Suppressor macrophage treated with lipopolysaccharide for 4 hours (primary cell): ENCODE results near the gene MYO5C.

Experiments
- DNase-seq: peaks from one replicate; pipeline ENCODE4 v3.0.0-alpha.2; 2020

The MYO5C gene

GRCh38 chr15:52276256-52276770 lies 19.3 kb downstream of the MYO5C start:
- DNase-seq, result no peak

DNA sequence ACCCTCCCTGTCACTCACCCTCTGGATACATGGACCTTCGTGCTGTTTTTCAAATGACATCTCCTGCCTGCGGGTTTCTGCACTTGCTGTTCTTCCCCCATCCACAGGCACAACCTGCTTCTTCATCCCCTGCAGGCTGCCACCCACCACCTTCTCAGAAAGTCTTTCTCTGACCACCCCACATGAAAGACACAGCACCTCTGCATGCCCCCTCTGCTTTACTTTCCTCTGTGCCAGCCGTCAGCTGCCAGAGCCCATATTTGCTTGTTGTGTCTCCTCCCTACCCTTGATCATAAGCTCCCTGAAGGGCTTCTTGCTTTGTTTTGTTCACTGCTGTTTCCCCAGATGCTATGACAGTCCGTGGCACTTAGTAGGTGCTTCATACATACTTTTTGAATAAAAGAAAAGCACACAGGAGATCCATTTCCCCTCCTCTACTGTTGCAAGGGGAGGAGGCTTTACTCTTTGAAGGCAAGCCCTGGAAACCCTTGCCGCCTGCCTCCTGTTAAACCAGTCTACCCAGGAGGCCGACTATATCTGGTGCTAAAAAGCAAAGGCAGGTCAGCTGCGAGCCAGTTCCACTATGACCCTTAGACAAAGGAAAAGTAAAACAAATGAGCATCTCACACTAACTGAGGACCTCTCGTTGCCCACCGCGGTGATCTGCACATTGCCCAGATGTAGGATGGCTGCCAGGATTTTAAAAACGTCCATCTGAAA lies 31.9 kb downstream of the MYO5C start:
- no peak for DNase-seq

- DNase-seq, result no peak
These were observed 33.2 kb downstream of the MYO5C start for GRCh38 chr15:52262364-52262763.

GRCh38 chr15:52261498-52262242 lies 33.9 kb downstream of the MYO5C start:
- peak; percentile 83 for DNase-seq

DNA sequence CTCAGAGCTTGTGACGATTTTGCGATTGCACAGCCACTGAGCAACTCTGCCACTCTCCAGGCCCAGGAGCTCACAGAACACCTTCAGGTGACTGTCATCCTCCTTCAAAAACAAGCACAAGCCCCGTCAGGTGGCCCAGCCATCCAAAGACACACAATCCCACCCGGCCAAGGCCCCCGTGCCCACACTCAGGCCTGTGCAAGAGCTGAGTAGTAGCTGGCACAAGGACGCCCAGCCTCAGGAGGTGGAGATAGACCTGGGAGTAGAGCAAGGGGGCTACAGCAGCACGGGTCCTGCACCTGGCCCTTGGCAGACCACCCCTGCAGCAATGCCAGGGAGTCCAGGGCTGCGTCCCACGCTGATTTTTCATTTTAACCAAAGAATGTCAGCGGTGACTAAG lies 34.6 kb downstream of the MYO5C start:
- no peak for DNase-seq

DNA sequence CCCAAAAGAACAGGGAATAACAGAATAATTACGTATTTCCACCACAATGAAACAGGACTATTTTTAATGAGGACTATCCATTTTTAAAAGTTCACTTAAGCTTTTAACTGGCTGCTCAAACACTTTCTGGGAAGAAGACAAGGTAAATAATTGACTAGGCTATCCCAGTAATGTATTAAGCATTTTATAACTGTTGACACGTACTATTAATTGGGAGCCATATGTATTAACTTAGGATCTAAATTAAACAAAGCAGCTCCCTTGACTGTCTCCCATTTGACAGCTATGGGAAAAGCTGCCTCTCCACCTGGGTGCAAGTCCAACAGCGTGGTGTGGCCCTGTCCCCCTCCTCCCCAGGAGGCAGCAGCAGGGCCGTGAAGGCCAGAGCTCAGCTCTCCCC lies 36.1 kb downstream of the MYO5C start:
- DNase-seq, result no peak

- DNase-seq, result no peak
These were observed 37.1 kb downstream of the MYO5C start for GRCh38 chr15:52258461-52258860.

DNA sequence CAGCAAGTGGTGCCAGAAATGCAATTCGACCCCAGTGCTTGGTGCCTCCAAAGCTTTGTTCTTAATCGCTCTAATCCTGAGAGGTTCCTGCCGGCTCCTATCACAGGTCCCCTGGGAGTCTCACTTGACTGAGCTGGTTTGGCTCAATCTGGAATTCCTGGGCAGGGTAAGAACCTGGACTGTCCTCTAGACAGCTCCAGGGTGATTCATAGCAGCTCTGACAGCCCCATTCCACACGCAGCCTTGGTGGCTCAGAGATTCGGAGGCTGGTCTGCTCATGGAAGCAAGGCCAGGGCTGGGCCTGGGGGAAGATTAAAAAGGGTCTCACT lies 37.9 kb downstream of the MYO5C start:
- DNase-seq, result no peak

DNA sequence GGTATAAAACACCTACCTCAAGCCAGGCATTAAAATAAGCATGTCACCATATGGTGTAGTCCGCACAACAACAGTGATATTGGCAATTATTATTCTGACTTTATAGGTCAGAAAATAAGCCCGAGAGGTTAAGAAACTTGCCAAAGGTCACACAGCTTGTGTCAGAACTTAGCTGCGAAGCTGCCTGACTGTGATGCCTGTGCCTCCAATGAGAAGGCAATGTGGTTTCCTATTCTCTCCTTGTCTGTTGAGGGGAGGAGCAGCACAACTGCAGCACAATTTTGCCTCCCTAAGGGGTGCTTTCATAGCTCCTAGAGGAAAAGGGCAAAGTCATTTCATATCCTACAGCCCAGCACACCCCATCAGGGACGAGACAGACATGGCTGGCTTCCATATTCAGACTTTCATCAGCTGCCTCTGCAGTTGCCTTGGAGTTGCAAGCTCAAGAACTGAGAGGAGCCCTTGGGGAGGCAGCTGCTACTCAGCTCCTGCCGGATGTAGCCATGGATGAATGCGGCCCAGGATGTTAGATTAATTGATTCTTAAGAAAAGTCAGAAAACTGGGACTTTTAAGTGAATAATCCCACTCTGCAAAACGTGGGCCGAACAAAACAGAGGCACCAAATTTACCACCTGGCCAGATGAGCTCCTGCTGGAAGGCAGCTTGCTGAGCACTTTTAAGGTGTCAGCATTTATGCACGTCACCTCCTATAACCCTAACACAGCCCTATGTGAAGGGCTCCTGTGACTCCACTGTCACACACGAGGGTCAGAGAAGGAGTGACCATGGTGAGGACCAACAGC lies 38.5 kb downstream of the MYO5C start:
- DNase-seq, result no peak

- DNase-seq, result peak; percentile 79
These were observed 39.2 kb downstream of the MYO5C start for GRCh38 chr15:52256366-52256765.

GRCh38 chr15:52255935-52256334 lies 39.7 kb downstream of the MYO5C start:
- no peak for DNase-seq

GRCh38 chr15:52255008-52255407 lies 40.6 kb downstream of the MYO5C start:
- peak; percentile 53 for DNase-seq

DNA sequence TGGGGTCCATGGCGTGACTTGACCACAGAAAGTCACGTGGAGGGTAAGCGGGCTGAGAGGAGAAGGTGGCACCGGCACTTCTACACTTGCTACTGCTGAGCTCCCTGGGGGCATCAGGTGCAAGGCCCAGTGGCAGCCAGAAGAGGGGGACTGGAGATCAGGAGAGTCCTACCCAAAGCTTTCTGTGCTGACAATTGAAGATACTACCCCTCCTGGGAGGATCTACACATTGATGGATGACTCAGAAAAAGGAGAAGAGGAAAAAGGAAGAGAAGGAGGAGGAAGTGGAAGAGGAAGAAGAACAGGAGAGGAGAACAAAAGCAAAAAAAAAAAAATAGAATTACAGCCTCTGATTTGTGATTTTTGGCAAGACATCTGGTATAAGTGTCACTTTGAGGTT lies 41.2 kb downstream of the MYO5C start:
- no peak for DNase-seq

DNA sequence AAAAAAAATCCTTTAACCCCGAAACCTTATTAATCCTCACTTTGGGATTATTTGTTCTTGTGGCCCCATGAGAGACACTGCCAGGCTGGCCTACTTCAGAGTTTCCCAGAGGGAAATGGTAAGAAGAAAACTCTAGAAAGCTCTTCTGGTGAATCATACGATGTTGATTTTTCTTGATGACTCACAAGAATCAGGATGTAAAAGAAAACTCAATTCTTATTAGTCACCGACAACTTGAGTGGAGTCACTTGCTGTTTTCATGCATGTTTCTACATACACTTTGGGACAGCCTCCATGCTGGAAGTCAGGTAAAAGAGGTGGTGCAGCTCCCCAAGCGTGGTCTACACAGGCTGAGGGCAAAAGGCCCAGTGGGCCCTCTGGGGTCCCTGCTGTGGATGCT lies 42.8 kb downstream of the MYO5C start:
- peak; percentile 89 for DNase-seq

GRCh38 chr15:52251144-52251860 lies 44.3 kb downstream of the MYO5C start:
- DNase-seq, result no peak

DNA sequence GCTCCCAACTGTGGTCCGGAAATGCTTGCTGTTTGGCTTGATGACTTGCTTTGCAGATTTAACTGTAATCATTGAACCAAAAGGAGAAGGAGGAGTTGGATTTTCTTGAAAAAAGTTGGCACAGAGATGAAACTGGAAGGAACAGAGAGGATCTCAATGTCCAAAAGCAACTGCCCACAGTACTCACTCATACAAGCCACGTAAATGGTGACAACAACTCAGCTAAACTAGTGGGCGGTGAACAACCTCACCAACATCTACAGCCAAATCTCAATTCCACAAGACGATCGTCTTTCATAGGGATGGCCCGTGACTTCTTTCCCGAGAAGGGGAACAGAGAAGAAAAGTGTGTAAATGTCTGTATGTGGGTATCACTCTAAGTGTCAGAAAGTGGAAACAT lies 48.1 kb downstream of the MYO5C start:
- DNase-seq, result peak; percentile 56

DNA sequence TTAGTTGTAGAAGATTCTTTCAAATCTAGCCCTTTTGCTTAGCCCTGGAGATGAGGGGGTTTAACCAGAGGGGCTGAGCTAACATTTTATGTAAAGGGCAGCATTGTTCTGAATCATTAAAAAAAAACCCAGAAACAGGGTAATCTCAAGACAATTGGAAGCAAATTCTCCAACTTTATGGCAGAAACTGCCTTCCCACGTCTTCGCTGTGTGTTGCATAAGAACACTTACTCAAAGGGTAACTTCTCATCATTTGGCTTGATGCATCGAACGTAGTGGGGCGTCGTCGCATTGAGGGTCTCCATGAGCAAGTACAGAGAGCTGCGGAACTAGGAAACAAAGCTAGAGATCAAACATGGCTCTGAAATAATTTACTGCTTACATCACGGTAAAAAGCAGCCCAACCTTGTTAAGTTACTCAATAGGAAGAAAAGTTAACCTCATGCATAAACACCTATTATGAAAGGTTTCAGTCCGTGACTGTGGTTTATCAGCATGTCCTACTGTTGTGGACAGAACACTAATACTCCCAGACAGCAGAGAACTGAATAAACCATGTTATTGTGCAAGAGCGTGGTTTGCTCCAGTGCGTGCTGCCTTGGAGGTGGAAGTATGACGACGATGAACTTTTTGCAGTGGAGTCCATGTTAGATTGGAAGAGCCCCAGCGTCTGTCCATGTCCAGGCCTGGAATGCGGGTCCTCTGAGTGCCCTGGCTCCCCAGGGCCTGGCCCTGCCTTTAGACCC lies 48.7 kb downstream of the MYO5C start:
- DNase-seq, result peak; percentile 77

DNA sequence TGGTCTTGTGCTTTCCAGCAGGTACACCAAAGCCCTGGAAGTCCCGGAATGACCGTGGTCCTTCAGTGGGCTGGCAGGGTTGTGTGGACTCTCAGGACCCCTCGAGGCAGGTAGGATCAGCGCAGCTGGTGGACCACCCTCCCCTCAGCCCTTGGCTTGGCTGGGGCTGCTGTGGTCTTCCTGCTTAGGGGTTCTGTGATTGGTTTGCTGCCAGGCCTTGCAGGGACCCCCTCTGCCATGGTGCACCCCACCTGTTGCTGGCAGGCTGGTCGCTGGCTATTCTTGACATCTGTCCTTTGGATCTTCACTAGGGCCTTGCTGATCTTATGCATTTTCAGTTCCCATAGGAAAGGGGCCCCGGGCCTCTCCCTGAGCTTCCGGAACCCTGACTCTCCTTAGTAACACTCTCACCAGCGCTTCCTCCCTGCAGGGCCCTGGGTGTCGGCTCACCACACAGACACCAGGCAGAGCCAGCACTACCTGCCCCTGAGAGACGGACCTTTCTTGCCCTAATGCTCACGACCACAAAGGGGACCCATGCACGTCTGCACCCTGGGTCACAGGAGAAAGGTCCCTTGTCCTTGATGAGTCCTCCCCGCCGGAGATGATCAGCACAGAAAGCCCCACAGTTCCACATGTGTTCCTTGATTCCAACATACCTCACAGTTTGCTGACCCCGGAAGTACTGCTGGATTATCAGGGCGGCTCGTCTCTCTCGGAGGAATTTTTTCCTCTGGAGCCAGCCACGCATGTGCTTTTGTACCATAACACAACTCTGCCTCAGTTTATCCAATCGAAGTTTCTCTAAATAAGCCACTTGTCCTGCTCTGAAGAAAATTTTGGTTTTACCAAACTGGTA lies 51.7 kb downstream of the MYO5C start:
- DNase-seq, result peak; percentile 37

DNA sequence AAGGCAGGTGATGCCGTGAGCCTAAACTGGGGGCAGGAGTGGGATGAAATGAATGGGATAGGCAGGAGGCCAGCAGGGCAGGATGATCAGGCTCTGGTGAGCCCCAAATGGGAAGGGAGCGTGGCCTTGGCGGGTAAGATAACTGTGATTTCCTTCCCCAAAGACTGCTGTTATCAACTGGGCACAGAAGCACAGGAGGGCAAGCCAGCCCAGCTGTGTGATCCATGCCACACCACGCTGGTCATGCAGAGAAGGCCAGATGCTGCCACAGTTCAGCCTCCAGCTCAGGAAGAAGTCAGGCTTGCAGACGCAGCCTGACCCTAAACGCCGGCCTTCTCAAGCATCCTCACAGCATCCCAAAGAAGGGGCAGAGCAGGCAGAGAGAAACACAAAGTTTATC lies 52.3 kb downstream of the MYO5C start:
- DNase-seq, result no peak

- DNase-seq, result no peak
These were observed 54.1 kb downstream of the MYO5C start for GRCh38 chr15:52241489-52241888.

GRCh38 chr15:52240166-52240565 lies 55.4 kb downstream of the MYO5C start:
- no peak for DNase-seq
